ENCODE results near the gene MED29. TPM values are rescaled to one million over a fixed set of nuclear protein-coding genes. Genes with fewer than 3 reads are reported as not detected.

MED29 gene
- total and polyA plus RNA-seq, 2 donors (not counting 1 experiment from before 2014, with no cell fraction given): 33.0 to 47.5 TPM

- Mint-ChIP-seq H3K4me3 (no peak overlapping the region), H3K27me3 (no peaks in the 10 kb centered on the region), H3K4me1 (peaks cover 16% of the 10 kb centered on the region), H3K9me3 (ENCODE audit: insufficient read depth) (no peaks in the 10 kb centered on the region), H3K27ac (no peak overlapping the region)
- no peak overlapping the region for H3K4me3 ChIP-seq (ENCODE audit: control extremely low read depth in 1 of 5, extremely low read depth in 1 of 5, insufficient read depth in 1 of 5, low read depth in 2 of 5, low read length in 4 of 5)
- H3K36me3 ChIP-seq (replicated peaks in 1 of 2; ENCODE audit: control extremely low read depth in 1 of 2, control insufficient read depth in 1 of 2, extremely low read depth in 1 of 2, insufficient read depth in 2 of 2, low read length in 1 of 2): peaks cover 10 to 85% of the 10 kb centered on the region in 2 experiments
- H3K9ac ChIP-seq (ENCODE audit: low read length): no peak overlapping the region
- H3K27ac ChIP-seq (ENCODE audit: low read length in 2 of 2): no peak overlapping the region
- ChIA-PET POLR2A (no interaction called here), CTCF (interaction anchor here (0.6 kb wide), 1 partner anchor 9 kb away, joined by 3 read pairs; no protein-coding TSS in a partner anchor)
- peaks cover 10 to 12% of the 10 kb centered on the region in 2 donors for H3K4me1 ChIP-seq (ENCODE audit: control insufficient read depth in 2 of 2, insufficient read depth in 2 of 2, low read length in 2 of 2)
- no peak overlapping the region for H2AFZ ChIP-seq (ENCODE audit: insufficient read depth, low read depth, low read length, poor library complexity, severe bottlenecking)
- H4K20me1 ChIP-seq (ENCODE audit: control insufficient read depth, insufficient read depth, low read length, poor library complexity, severe bottlenecking): peaks cover 11% of the 10 kb centered on the region
- H3K79me2 ChIP-seq (ENCODE audit: control insufficient read depth, insufficient read depth, low read length): peaks cover 26% of the 10 kb centered on the region
- TF ChIP-seq CTCF (IDR thresholded peaks at IDR 0.05) (no peak), EZH2 (IDR thresholded peaks at IDR 0.05; ENCODE audit: borderline replicate concordance, insufficient read depth, low read depth, low read length, poor library complexity, severe bottlenecking) (no peak)
- intact Hi-C loops (cut with micrococcal nuclease): no loop called here
- H3K27me3 ChIP-seq (replicated peaks in 1 of 4; ENCODE audit: control extremely low read depth in 1 of 4, control insufficient read depth in 3 of 4, insufficient read depth in 4 of 4, low read length in 3 of 4): no peaks in the 10 kb centered on the region
- no peaks in the 10 kb centered on the region for H3K9me3 ChIP-seq (ENCODE audit: control extremely low read depth in 1 of 3, control insufficient read depth in 2 of 3, insufficient read depth in 1 of 3, low read length in 2 of 3)
- DNase-seq (no peak), ATAC-seq (ENCODE audit: low read depth) (no peak)
- 100% methylated on average over 3 of the region's 3 CpGs for WGBS (ENCODE audit: insufficient coverage)
- H3K4me2 ChIP-seq (replicated peaks; ENCODE audit: low read depth, low read length, poor library complexity, severe bottlenecking): no peak overlapping the region
These were observed 35.1 kb upstream of the MED29 start for GRCh38 chr19:39356073-39356472.

- ATAC-seq (ENCODE audit: low read depth) (no peak), DNase-seq (no peak)
- H3K27me3 Mint-ChIP-seq: no peaks in the 10 kb centered on the region
- intact Hi-C loops (cut with micrococcal nuclease): no loop called here
- H3K9me3 ChIP-seq (ENCODE audit: control extremely low read depth in 1 of 3, control insufficient read depth in 2 of 3, insufficient read depth in 1 of 3, low read length in 2 of 3): no peaks in the 10 kb centered on the region
- no peak overlapping the region for H3K9ac ChIP-seq (ENCODE audit: low read length)
- 91% methylated on average over 18 of the region's 18 CpGs for WGBS (ENCODE audit: insufficient coverage)
- no peak overlapping the region for H3K4me2 ChIP-seq (replicated peaks; ENCODE audit: low read depth, low read length, poor library complexity, severe bottlenecking)
- H3K4me3 Mint-ChIP-seq: no peak overlapping the region
- no peak overlapping the region for H3K27ac ChIP-seq (ENCODE audit: low read length in 2 of 2)
- ChIA-PET POLR2A (no interaction called here), CTCF (no interaction called here)
- H3K27ac Mint-ChIP-seq: no peak overlapping the region
- no peak for TF ChIP-seq CTCF (IDR thresholded peaks at IDR 0.05)
- TF ChIP-seq EZH2 (IDR thresholded peaks at IDR 0.05; ENCODE audit: borderline replicate concordance, insufficient read depth, low read depth, low read length, poor library complexity, severe bottlenecking): no peak
- no peaks in the 10 kb centered on the region for H3K27me3 ChIP-seq (replicated peaks in 1 of 4; ENCODE audit: control extremely low read depth in 1 of 4, control insufficient read depth in 3 of 4, insufficient read depth in 4 of 4, low read length in 3 of 4)
- H3K79me2 ChIP-seq (ENCODE audit: control insufficient read depth, insufficient read depth, low read length): peaks cover 22% of the 10 kb centered on the region
- H3K36me3 ChIP-seq (replicated peaks in 1 of 2; ENCODE audit: control extremely low read depth in 1 of 2, control insufficient read depth in 1 of 2, extremely low read depth in 1 of 2, insufficient read depth in 2 of 2, low read length in 1 of 2): peaks cover 10 to 84% of the 10 kb centered on the region in 2 experiments
- no peak overlapping the region for H2AFZ ChIP-seq (ENCODE audit: insufficient read depth, low read depth, low read length, poor library complexity, severe bottlenecking)
- peaks cover 7% of the 10 kb centered on the region for H4K20me1 ChIP-seq (ENCODE audit: control insufficient read depth, insufficient read depth, low read length, poor library complexity, severe bottlenecking)
- no peaks in the 10 kb centered on the region for H3K9me3 Mint-ChIP-seq (ENCODE audit: insufficient read depth)
- peaks cover 10% of the 10 kb centered on the region for H3K4me1 Mint-ChIP-seq
- no peak overlapping the region for H3K4me3 ChIP-seq (ENCODE audit: control extremely low read depth in 1 of 5, extremely low read depth in 1 of 5, insufficient read depth in 1 of 5, low read depth in 2 of 5, low read length in 4 of 5)
- peaks cover 4 to 6% of the 10 kb centered on the region in 2 donors for H3K4me1 ChIP-seq (ENCODE audit: control insufficient read depth in 2 of 2, insufficient read depth in 2 of 2, low read length in 2 of 2)
These were observed 34.5 kb upstream of the MED29 start for GRCh38 chr19:39356647-39357046.

Measured in B cell (primary cell).